Common myeloid progenitor, CD34-positive (primary cell): ENCODE measurements around the gene CHI3L2.
"Not testable (repeated sequence)": the region's sequence is repeated elsewhere in the genome, so short reads cannot be mapped to it uniquely, and the experiment has no call there.

ENCODE experiments used
- CTCF ChIA-PET: fragments of 350-600 bp; sonication (Branson Sonifier 250); formaldehyde crosslinking; loops from one replicate; lab custom pipeline; 2021; ENCODE audit warnings: antibody characterized with exemption; lab: Charles Lee
- POLR2A ChIA-PET: fragments of 350-600 bp; sonication (Branson Sonifier 250); formaldehyde crosslinking; loops from one replicate; lab custom pipeline; 2021; ENCODE audit warnings: antibody characterized with exemption; lab: Charles Lee
- DNase-seq, 3 donors: peaks; one replicate each; pipeline versions ENCODE4 v3.0.0 to v3.0.0-alpha.2; 2013
- H3K27ac ChIP-seq, 2 experiments: 1 replicate in 1 of 2; 2 replicates in 1 of 2; pipeline ENCODE4 v1.7.0; 2013; ENCODE audit warnings: inconsistent platforms in 2 of 2, low read length in 2 of 2, mild to moderate bottlenecking in 2 of 2, low read depth in 1 of 2, moderate library complexity in 1 of 2; ENCODE audit not compliant: severe bottlenecking in 2 of 2, insufficient read depth in 1 of 2, poor library complexity in 1 of 2
- H3K27me3 ChIP-seq, 5 experiments: replicated peaks in 2 of 5; 1 replicate in 3 of 5; 2 replicates in 2 of 5; pipeline versions ENCODE4 v1.6.1 to v1.7.0; 2013; ENCODE audit warnings: low read length in 4 of 5, mild to moderate bottlenecking in 2 of 5, moderate library complexity in 2 of 5, inconsistent platforms in 1 of 5; ENCODE audit not compliant: insufficient read depth in 5 of 5, control insufficient read depth in 4 of 5
- H3K36me3 ChIP-seq, 4 experiments: 1 replicate in 2 of 4; 2 replicates in 2 of 4; pipeline versions ENCODE4 v1.6.1 to v1.7.0; 2013; ENCODE audit warnings: low read length in 3 of 4, control low read depth in 1 of 4, mild to moderate bottlenecking in 1 of 4; ENCODE audit not compliant: control insufficient read depth in 4 of 4, insufficient read depth in 4 of 4
- H3K4me1 ChIP-seq, 4 experiments: 1 replicate in 3 of 4; 2 replicates in 1 of 4; pipeline versions ENCODE4 v1.6.1 to v1.7.1; 2013; ENCODE audit warnings: low read length in 3 of 4, mild to moderate bottlenecking in 3 of 4, control low read depth in 1 of 4, inconsistent platforms in 1 of 4, moderate library complexity in 1 of 4; ENCODE audit not compliant: control insufficient read depth in 4 of 4, insufficient read depth in 4 of 4; ENCODE audit errors: control extremely low read depth in 1 of 4
- H3K4me3 ChIP-seq, 7 experiments: 1 replicate in 4 of 7; 2 replicates in 3 of 7; pipeline versions ENCODE4 v1.5.1 to v1.7.0; 2013; ENCODE audit warnings: mild to moderate bottlenecking in 7 of 7, low read length in 6 of 7, moderate library complexity in 6 of 7, inconsistent platforms in 2 of 7, low read depth in 2 of 7, control low read depth in 1 of 7; ENCODE audit not compliant: insufficient read depth in 4 of 7, control insufficient read depth in 1 of 7; ENCODE audit errors: extremely low read depth in 1 of 7
- H3K9me3 ChIP-seq, 5 experiments: 1 replicate in 4 of 5; 2 replicates in 1 of 5; pipeline versions ENCODE4 v1.6.1 to v1.7.1; 2013; ENCODE audit warnings: low read length in 4 of 5, mild to moderate bottlenecking in 2 of 5, inconsistent platforms in 1 of 5, low read depth in 1 of 5, moderate library complexity in 1 of 5; ENCODE audit not compliant: control insufficient read depth in 4 of 5, insufficient read depth in 2 of 5; ENCODE audit errors: control extremely low read depth in 1 of 5
- WGBS: methylation state at CpG from one replicate; pipeline ENCODE4 v1.1.5; 2013; ENCODE audit not compliant: insufficient coverage; 5-methylcytosine and 5-hydroxymethylcytosine counted together

The CHI3L2 gene

DNA sequence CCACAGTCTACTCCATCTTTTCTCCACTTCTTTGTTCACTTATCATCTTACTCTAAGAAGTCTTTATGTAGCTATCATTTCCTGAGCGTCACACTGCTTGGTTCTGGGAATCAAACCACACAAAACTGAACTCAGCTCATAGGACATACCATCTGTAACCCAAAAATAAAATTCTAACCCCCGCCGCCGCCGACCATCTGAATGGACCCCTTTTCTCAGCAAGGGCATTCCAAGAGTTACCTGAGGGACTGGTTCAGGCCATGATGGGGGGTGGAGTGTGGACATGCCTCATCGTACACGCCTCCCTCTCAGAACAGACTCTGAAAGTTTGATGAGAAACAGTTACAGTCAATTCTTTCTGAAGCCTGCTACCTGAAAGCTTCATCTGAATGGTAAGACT, 12.6 kb upstream of the CHI3L2 start:
- 90% methylated on average over 3 of the region's 7 CpGs for WGBS
- ChIA-PET POLR2A (interaction anchor here (0.6 kb wide), 1 partner anchor 11 kb away, joined by 3 read pairs; no protein-coding TSS in a partner anchor), CTCF (interaction anchor here (1.3 to 10.6 kb wide), 4 partner anchors 8 to 185 kb away, joined by 3 to 123 read pairs (median 4); partner anchors contain the start of gene DENND2D)
- Histone ChIP-seq H3K9me3 (peaks cover 0 to 5% (median 0%) of the 10 kb centered on the region in 5 experiments), H3K4me3 (no peak overlapping the region), H3K27me3 (no peaks in the 10 kb centered on the region), H3K27ac (no peak overlapping the region), H3K36me3 (no peaks in the 10 kb centered on the region), H3K4me1 (peaks cover 26 to 64% (median 43%) of the 10 kb centered on the region in 4 experiments)
- DNase-seq: no peak

GRCh38 chr1:111215285-111215684, 12.2 kb upstream of the CHI3L2 start:
- ChIA-PET POLR2A (interaction anchor here (0.6 kb wide), 1 partner anchor 11 kb away, joined by 3 read pairs; no protein-coding TSS in a partner anchor), CTCF (interaction anchor here (1.3 to 10.6 kb wide), 4 partner anchors 9 to 185 kb away, joined by 3 to 123 read pairs (median 4); partner anchors contain the start of gene DENND2D)
- not testable (repeated sequence) for H3K27ac ChIP-seq

GRCh38 chr1:111216751-111217150, 10.8 kb upstream of the CHI3L2 start:
- no peaks in the 10 kb centered on the region for H3K27me3 ChIP-seq
- H3K36me3 ChIP-seq: no peaks in the 10 kb centered on the region
- peak in 1 of 3 donors; percentile 43 for DNase-seq
- H3K9me3 ChIP-seq: peaks cover 0 to 5% (median 0%) of the 10 kb centered on the region in 5 experiments
- peaks cover 35 to 82% (median 57%) of the 10 kb centered on the region in 4 experiments for H3K4me1 ChIP-seq
- WGBS: 65% methylated on average over 4 of the region's 5 CpGs
- POLR2A ChIA-PET: interaction anchor here (1.1 kb wide), 1 partner anchor 13 kb away, joined by 5 read pairs; no protein-coding TSS in a partner anchor
- H3K27ac ChIP-seq: no peak overlapping the region
- CTCF ChIA-PET: interaction anchor here (1.0 to 10.6 kb wide), 4 partner anchors 9 to 187 kb away, joined by 3 to 123 read pairs (median 4); partner anchors contain the start of gene DENND2D
- no peak overlapping the region for H3K4me3 ChIP-seq

More at GRCh38 chr1:111215285-111215684, 12.2 kb upstream of the CHI3L2 start:
- 100% methylated on average over 1 of the region's 2 CpGs for WGBS
- H3K4me3 ChIP-seq, H3K9me3 ChIP-seq, DNase-seq, H3K36me3 ChIP-seq, H3K27me3 ChIP-seq: not testable (repeated sequence)
- H3K4me1 ChIP-seq: peaks cover 26 to 68% (median 45%) of the 10 kb centered on the region in 4 experiments

DNA sequence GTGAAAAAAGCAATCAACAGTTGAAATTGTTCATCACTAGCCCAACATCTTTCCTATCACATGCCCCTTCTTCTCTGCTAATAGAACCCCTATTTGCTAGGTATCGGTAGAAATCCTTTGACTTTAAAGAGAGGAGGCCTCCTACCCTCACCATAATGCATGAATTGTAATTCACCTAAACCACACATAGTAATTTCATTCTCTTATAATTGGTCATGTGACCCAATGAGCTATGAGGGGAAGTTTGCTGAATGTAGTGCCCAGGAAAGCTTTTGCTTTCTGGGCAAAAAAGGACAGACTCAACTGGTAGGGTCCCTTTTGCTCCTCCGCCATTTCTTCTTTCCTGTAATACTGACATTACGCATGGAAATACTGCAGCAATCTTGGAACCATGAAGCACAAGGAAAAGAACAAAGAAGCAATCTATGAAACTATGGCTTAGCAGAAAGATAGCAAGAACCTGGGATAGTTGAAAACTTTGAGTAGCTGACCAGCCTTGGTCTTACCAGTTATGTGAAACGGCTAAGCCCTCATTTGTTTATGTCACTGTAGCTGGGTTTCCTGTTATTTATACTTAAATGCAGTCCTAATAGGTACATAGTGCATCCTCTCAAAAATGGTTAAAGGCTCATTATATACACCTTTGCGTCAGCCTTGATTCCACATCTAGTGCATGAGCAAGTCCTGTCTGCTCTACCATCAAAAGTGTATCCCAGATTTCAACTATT, 10.2 kb upstream of the CHI3L2 start:
- Histone ChIP-seq H3K36me3 (no peaks in the 10 kb centered on the region), H3K4me3 (no peak overlapping the region), H3K9me3 (peaks cover 0 to 5% (median 0%) of the 10 kb centered on the region in 5 experiments), H3K27ac (no peak overlapping the region), H3K4me1 (peaks cover 40 to 88% (median 63%) of the 10 kb centered on the region in 4 experiments), H3K27me3 (no peaks in the 10 kb centered on the region)
- 97% methylated on average over 3 of the region's 5 CpGs for WGBS
- POLR2A ChIA-PET: no interaction called here
- no peak for DNase-seq
- CTCF ChIA-PET: interaction anchor here (1.0 to 10.6 kb wide), 5 partner anchors 10 to 190 kb away, joined by 3 to 123 read pairs (median 5); partner anchors contain the start of gene DENND2D

DNA sequence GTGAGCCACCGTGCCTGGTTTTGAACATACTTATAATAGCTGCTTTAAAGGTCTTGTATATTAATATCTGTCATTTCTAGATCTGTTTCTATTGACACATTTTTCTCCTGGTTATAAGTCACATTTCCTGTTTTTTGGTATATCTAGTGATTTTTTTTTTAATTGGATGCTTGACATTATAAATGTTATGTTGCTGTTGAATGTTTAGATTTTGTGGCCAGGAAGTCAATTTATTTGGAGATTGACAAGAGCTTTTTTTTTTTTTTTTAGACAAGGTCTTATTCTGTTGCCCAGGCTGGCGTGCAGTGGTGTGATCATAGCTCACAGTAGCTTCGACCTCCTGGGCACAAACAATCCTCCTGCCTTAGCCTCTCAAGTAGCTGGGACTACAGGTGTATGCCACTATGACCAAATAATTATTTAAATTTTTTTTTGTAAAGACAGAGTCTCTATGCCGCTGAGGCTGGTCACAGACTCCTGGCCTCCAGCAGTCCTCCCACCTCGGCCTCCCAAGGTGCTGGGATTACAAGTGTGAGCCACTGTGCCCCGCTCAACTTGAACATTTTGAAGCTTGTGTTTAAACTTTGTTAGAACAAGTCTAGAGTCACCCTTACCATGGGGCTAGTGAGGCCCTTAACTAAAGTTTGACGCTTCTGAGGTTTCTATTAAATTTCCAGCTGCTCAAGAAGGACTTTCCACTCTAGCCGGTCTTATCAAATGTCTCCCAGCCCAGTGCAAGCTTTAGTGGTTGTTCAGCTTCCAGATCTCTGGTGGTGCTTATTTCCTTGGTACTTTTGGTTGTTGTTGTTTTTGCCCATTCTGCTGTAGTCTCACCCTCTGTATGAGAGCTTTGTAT, 8.6 kb upstream of the CHI3L2 start:
- CTCF ChIA-PET: interaction anchor here (1.2 to 10.6 kb wide), 5 partner anchors 11 to 204 kb away, joined by 3 to 123 read pairs (median 5); partner anchors contain the start of gene DENND2D
- WGBS: 94% methylated on average over 4 of the region's 8 CpGs
- peaks cover 48 to 82% (median 65%) of the 10 kb centered on the region in 4 experiments for H3K4me1 ChIP-seq
- H3K27me3 ChIP-seq: no peaks in the 10 kb centered on the region
- H3K4me3 ChIP-seq: no peak overlapping the region
- H3K36me3 ChIP-seq: no peaks in the 10 kb centered on the region
- no peak for DNase-seq
- no peaks in the 10 kb centered on the region for H3K9me3 ChIP-seq
- no peak overlapping the region for H3K27ac ChIP-seq
- POLR2A ChIA-PET: no interaction called here

GRCh38 chr1:111219557-111220286, 7.8 kb upstream of the CHI3L2 start:
- ChIA-PET CTCF (interaction anchor here (1.2 to 10.6 kb wide), 4 partner anchors 12 to 203 kb away, joined by 3 to 123 read pairs (median 10); partner anchors contain the start of gene DENND2D), POLR2A (no interaction called here)
- Histone ChIP-seq H3K4me3 (no peak overlapping the region), H3K27ac (no peak overlapping the region), H3K9me3 (no peaks in the 10 kb centered on the region), H3K36me3 (no peaks in the 10 kb centered on the region), H3K27me3 (no peaks in the 10 kb centered on the region), H3K4me1 (peaks cover 45 to 74% (median 61%) of the 10 kb centered on the region in 4 experiments)
- DNase-seq: no peak
- WGBS: 90% methylated on average over 2 of the region's 5 CpGs
